Fibroblast of pulmonary artery (primary cell): ENCODE measurements around the gene SERP1.
"Not testable (repeated sequence)": the region's sequence is repeated elsewhere in the genome, so short reads cannot be mapped to it uniquely, and the experiment has no call there.

Experiments used
- DNase-seq: peaks from one replicate; pipeline ENCODE4 v3.0.0-alpha.2; 2010; ENCODE audit warnings: low read depth
- H3K4me3 ChIP-seq: replicated peaks from 2 replicates; pipeline ENCODE4 v1.5.1; 2011; ENCODE audit warnings: low read depth, mild to moderate bottlenecking, control low read depth, low read length, moderate library complexity
- CTCF ChIP-seq: IDR thresholded peaks from 2 replicates; pipeline ENCODE4 v1.5.1; 2011; ENCODE audit warnings: mild to moderate bottlenecking, control low read depth, low read length, inconsistent platforms; ENCODE audit errors: missing control alignments

Gene SERP1

DNA sequence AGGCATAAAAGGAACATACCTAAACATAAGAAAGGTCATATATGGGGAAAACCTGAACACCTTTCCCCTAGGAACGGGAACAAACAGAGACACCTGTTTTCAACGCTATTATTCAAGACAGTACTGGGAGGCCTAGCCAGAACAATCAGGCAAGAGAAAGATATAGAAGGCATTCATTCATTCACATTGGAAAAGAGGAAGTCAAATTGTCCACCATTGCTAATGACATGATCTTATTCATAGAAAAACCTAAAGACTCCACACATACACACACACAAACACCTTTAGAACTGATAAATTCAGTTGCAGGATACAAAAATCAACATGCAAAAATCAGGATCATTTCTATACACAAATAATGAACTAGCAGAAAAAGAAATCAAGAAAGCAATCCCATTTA, 36.5 kb downstream of the SERP1 start:
- TF ChIP-seq CTCF = no peak
- no peak for DNase-seq
- no peak overlapping the region for H3K4me3 ChIP-seq

DNA sequence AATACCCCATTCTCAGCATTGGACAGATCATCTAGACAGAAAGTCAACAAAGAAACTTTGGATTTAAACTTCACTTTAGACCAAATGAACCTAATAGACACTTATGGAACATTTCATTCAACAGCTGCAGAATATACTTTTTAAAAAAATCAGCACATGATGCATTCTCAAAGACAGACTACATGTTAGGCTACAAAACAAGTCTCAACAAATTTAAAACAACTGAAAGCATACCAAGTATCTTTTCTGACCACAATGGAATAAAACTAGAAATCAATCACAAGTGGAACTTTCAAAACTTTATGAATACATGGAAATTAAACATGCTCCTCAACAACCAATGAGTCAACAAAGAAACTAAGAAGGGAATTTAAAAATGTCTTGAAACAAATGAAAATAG, 37.9 kb downstream of the SERP1 start:
- no peak overlapping the region for H3K4me3 ChIP-seq
- DNase-seq = no peak
- no peak for TF ChIP-seq CTCF

DNA sequence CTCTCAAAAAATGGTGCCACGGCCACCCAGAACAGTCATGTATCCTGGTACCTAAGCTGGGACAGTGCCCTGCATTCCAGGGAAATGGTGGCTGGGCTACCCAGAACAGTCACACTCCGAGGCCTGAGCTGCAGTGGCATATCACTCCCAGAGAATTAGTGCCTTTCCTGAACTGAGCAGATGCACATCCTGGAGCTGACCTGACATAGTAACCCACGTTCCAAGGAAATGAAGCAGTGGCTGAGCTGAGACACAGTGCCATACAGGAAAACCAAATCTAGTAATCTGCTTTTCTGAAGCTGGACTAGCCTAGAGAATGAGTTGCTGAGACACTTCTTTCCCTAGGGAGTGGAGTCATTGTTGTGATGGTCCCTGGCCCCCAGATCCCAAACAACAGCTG, 41.8 kb downstream of the SERP1 start:
- TF ChIP-seq CTCF = no peak
- DNase-seq = no peak
- no peak overlapping the region for H3K4me3 ChIP-seq

- DNase-seq = no peak
- TF ChIP-seq CTCF = no peak
- no peak overlapping the region for H3K4me3 ChIP-seq
Observed at GRCh38 chr3:150503402-150504099, 42.7 kb downstream of the SERP1 start.

DNA sequence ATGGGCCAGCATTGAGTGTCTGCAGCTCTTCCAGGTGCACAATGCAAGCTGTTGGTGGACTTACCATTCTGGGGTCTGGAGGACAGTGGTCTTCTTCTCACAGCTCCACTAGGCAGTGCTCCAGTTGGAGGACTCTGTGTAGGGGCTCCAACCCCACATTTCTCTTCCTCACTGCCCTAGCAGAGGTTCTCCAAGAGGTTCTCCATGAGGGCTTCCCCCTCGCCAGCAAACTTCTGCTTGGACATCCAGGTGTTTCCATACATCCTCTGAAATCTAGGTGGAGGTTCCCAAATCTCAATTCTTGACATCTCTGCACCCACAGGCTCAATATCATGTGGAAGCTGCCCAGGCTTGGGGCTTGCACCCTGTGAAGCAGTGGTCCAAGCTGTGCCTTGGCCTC, 45.3 kb downstream of the SERP1 start:
- DNase-seq, H3K4me3 ChIP-seq: not testable (repeated sequence)

DNA sequence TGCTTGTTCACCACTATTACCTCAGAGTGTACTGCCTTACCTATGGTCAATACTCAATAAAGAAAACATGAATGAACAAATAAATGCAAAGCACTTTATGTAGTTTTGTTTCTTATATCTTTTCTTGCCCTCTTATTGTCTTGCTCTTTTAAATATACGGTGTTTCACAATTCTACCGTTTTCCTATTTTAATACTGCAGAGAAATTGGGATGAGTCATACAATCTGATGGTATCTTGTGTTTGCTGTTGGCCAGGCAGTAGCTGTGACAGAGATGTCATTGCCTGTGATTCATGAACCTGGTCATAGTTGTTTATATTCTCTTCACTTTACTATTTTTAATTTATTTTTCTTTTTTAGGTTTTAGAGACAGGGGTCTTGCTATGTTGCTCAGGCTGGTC, 48.3 kb downstream of the SERP1 start:
- no peak for TF ChIP-seq CTCF
- H3K4me3 ChIP-seq = no peak overlapping the region
- DNase-seq = peak; percentile 69

- peak; percentile 71 for TF ChIP-seq CTCF
- peak; percentile 77 for DNase-seq
- H3K4me3 ChIP-seq = no peak overlapping the region
Observed at GRCh38 chr3:150495563-150496168, 50.6 kb downstream of the SERP1 start.
